ENCODE results near the gene PBX4.

Gene PBX4

DNA sequence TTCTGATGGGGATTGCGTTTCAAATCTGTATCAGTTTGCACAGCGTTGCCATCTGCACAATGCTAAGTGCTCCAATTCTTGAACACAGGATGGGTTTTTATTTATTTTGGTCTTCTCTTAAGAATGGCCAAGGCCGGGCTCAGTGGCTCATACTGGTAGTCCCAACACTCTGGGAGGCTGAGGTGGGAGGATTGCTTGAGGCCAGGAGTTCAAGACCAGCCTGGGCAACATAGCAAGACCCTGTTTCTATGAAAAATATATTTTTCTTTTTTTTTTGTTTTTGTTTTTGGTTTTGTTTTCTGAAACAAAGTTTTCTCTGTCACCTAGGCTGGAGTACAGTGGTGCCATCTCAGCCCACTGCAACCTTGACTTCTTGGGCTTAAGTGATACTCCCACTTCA is 95.3 kb downstream of the PBX4 start:
- DNase-seq: no peak

DNA sequence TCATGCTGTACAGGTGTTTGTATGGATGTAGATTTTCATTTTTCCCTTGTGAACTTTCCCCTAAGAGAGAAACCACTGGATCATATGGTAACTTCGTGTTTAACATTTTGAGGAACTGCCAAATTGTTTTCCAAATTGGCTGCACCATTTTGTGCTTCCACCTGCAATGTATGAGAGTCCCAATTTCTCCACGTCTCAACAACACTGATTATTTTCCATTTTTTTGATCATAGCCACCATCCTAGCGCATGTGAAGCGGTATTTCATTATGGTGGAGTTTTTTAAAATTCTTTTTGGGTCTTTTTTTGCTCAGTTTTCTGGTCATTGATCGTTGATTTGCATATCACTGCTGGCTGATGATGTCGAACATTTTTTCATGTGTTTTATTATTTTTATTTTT is 97.5 kb downstream of the PBX4 start:
- no peak for DNase-seq

DNA sequence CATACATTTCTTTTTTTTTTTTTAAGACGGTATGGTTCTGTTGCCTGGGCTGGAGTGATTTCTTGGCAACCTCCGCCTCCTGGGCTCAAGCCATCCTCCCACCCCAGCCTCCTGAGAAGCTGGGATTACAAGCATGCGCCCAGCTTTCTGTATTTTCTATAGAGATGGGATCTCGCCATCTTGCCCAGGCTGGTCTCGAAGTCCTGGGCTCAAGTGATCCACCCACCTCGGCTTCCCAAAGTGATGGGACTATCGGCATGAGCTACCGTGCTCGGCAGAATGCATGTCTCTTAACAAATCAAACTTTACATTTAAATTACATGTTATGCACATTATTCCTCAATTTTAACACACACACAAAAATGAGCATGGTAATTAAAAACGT is 101.3 kb downstream of the PBX4 start:
- DNase-seq: no peak

DNA sequence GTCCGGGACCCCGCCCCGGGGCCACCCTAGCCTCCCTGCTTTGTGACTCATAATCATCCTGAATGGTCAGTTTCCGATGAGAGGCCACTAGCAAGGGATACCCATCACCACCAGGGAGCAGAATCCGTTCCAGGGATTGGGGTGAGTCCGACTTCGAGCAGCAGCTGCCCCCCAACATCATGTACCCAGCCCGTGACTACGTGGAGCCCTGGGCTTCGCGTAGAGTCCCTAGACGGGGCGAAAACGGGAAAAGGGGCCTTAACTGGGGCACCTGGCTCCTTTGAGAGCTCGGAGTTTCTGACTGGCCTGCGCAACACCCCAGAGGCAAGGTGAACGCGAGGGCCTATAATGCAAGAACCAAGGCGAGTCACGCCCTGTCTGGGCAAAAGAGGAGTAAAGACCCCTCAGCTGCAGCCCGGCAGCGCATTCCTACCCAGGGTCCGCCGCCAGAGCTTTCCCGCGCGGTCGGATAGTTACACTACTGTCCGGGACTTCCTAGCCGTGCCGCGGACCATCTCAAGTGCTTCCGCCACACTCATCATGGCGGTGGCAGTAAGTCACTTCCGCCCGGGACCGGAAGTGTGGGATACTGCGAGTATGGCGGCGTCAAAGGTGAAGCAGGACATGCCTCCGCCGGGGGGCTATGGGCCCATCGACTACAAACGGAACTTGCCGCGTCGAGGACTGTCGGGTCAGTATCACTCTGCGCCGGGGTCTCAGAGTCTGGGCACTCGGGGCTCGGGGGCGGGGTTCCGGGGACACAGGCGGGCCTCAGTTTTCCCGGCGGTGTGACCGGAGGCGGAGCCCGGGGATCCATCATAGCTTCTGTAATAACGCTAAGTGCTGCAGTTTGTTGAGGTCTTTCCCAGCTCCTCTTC is 102.6 kb downstream of the PBX4 start, which contains the start of gene NDUFA13:
NDUFA13 (plus strand) TSS at position 584 of the 878 bp plus-strand sequence; CDS start at position 598, 14 bp downstream.
- peak; percentile 78 for DNase-seq

DNA sequence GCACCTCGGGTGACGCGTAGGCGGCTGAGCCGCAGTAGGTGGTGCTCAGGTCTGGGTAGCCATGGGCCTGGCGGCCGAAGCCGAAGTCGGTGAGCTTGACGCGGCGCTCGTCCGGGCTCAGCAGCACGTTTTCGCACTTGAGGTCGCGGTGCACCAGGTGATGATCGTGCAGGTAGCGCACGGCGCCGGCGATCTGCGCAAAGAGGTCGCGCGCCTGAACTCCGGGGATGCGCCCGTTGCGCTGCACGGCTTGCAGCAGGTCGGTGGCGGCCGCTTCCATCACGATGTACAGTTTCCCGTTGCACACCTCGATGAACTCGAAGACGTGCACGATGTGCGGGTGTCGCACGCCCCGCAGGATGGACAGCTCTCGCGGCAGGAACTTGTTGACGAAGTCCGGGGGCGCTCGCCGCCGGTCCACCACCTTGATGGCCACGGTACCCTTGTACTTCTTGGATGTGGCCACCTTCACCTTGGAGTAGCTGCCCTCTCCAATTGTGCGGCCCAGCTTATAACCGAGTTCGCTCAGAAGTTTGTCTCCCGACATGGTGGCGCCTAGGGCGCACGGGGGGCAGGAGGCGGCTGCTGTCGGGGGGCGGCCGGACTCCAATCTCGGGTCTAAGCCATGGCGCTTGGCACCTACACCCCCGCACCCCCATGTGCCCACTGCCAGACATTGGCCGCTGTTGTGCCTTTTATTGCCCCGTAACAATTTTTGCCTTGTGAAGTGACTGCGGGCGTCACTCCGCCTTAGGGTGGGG is 103.4 kb downstream of the PBX4 start, which contains the start of gene TSSK6:
TSSK6 (minus strand) TSS at position 668 of the 761 bp plus-strand sequence; CDS start at position 547, 121 bp downstream.
- DNase-seq: no peak

DNA sequence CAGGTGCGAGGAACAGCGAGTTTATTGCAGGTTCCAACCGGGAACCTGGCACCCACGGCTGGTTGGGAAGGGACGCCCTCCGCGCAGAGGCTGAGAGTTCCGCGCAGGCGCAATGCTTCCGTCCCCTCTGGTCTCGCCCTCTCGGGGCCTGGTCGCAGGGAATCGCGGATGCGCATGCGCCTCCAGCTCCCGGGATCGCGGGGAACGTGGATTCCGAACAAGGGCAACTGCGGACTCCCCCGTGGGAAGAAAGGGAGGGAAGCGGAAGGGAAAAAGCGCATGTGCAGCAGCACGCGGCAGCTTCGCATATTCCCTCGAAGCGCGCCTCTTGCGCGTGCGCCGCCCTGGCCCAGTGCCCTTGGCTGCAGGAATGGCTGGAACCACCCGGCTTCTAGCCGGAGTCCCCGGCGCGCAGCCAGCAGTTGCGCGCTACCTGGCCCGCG is 104.3 kb downstream of the PBX4 start:
- DNase-seq: no peak

DNA sequence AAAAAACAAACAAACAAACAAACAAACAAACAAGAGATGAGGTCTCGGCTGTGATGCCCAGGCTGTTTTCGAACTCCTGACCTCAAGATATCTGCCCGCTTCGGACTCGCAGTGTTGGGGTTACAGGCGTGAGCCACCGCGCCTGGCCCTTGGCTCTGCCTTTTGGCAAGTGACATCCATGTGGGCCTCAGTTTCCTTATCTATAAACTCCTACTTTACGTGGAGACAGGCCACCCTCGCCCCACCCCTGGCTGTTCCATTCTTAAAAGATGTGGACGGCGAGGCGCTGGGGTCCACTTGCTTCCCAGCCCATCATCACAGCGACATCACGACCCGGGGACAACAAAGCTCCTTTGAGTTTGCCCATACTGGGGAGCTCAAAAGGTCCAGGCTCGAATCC is 104.8 kb downstream of the PBX4 start:
- no peak for DNase-seq
